HG03342 (cell line): ENCODE data around the gene SMIM8.

Source experiments
- ATAC-seq: cut with Tn5 transposase; IDR thresholded peaks from one replicate; pipeline ENCODE4 v1.9.1; 2021; ENCODE audit warnings: mild to moderate bottlenecking, moderate library complexity; ENCODE audit not compliant: unreplicated experiment

SMIM8 gene

DNA sequence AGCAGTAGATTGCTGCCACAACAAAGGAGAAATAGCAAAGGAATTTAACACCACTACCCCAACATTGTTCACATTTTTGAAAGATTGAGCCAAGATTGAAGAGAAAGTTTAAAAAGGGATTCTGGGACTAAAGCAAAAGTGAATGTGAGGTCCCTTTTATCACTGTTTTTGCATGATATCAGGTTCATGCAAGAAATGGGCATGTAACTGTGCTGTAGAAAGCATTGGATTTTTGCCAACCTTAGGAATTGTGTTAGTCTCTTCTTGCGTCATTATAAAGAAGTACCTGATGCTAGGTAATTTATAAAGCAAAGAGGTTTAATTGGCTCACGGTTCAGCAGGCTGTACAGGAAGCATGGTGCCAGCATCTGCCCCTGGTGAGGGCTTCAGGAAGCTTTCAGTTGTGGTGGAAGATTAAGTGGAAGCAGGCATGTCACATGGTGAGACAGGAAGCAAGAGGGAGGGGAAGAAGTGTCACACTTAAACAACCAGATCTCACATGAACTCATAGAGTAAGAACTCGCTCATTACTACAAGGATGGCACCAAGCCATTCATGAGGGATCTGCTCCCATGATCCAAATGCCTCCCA is 11.3 kb downstream of the SMIM8 start:
- no peak for ATAC-seq

- ATAC-seq: no peak
These were observed 12.3 kb downstream of the SMIM8 start for GRCh38 chr6:87334683-87335082.

DNA sequence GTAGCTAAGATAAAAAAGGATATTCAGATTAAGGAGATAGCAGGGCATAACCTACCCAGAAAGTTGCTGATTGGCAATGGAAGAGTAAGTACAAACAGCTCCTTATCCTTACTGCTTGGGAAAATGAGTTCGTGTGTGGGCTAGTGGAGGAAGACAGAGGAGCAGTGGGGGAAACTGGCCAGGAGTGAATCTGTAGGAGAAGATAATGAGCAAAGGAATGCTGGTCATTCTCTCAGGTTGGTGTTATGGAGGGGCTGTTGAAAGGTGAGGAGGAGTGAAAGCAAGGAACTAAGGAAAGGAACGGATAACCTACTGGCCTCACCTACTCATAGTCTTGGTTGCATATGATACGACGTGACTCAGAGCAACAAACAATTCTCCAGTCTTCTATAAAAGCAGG is 14.0 kb downstream of the SMIM8 start:
- no peak for ATAC-seq

DNA sequence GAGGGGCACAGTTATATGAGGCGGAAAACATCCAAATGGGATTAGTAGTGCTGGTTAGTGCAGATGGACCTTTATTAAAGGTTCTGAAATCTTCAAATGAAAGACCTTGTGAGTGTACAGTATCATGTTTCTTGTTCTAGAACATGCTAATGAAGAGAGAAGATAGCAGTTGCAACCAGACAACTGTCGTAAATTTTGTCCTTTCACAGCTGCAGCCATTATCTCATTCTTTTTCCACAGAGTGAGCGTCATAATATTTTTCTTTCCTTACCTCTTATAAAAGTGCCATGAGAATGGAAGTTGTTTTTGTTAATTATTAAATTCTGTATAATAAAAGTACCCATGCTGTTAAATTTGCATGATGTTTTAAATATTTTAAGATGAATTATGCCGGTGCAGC is 17.8 kb downstream of the SMIM8 start:
- no peak for ATAC-seq

- ATAC-seq: no peak
These were observed 18.8 kb downstream of the SMIM8 start for GRCh38 chr6:87341158-87341557.

DNA sequence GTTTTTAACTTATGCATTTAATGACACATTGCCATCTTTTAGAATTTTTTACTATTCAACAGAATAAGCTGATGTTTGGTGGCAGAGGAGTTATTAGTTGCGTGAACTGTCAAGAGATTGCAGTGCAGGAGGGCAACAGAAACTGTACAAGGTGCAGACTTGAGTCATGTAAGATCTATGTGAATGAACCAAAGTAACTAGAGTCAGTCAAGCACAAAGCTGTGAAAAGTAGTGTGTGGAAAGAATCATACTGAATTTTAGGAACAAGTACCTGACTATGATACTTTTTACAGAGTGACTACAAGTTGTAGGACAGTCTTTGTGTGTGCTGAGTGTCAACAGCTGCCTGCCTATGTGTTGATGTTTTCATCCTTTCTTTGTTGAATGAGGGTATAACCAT is 19.5 kb downstream of the SMIM8 start:
- peak; percentile 96 for ATAC-seq

GRCh38 chr6:87342829-87343228 is 20.4 kb downstream of the SMIM8 start:
- no peak for ATAC-seq

DNA sequence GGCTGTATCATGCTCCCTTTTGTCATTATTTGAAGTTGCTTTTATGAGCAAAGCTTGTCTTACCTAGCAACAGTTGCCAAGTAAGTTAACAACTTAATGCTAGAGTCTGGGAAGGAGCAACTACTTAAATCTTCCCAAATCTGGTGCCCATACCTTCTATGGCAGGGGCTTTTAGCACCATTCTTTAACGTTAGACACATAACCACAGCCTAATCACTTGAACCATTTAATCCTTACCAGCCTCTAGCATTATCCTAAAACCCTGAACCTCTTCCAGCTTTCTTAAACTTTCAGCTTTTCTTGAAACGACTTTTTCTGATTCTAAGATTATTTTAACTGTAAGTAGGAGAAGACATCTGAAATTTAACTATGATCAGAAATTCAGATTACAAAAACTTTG is 22.3 kb downstream of the SMIM8 start, which contains the start of gene C6orf163:
Gene C6orf163, plus strand, starts transcription at position 83 of the 400 bp plus-strand sequence. Its CDS starts 287 bp downstream, at position 370.
- no peak for ATAC-seq

DNA sequence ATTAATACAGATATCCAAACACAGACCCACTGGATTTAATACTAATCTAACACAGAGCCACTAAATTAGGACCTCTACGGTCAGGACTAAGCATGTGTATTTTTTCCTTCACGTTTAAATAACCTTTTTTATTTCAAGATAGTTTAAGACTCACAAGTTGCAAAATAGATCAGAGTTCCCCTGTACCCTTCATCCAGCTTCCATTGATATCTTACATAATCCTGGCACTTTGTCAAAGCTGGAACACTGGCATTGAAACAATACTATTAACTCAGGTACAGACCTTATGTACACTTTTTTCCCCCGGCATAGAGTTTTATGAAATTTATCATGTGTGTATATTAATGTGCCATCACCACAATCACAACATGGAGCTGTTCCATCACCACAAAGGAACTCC is 24.3 kb downstream of the SMIM8 start:
- no peak for ATAC-seq

GRCh38 chr6:87349896-87350295 is 27.5 kb downstream of the SMIM8 start:
- no peak for ATAC-seq

GRCh38 chr6:87350516-87350915 is 28.1 kb downstream of the SMIM8 start:
- no peak for ATAC-seq

- no peak for ATAC-seq
These were observed 29.2 kb downstream of the SMIM8 start for GRCh38 chr6:87351583-87351982.

- no peak for ATAC-seq
These were observed 33.8 kb downstream of the SMIM8 start for GRCh38 chr6:87356181-87356580.

DNA sequence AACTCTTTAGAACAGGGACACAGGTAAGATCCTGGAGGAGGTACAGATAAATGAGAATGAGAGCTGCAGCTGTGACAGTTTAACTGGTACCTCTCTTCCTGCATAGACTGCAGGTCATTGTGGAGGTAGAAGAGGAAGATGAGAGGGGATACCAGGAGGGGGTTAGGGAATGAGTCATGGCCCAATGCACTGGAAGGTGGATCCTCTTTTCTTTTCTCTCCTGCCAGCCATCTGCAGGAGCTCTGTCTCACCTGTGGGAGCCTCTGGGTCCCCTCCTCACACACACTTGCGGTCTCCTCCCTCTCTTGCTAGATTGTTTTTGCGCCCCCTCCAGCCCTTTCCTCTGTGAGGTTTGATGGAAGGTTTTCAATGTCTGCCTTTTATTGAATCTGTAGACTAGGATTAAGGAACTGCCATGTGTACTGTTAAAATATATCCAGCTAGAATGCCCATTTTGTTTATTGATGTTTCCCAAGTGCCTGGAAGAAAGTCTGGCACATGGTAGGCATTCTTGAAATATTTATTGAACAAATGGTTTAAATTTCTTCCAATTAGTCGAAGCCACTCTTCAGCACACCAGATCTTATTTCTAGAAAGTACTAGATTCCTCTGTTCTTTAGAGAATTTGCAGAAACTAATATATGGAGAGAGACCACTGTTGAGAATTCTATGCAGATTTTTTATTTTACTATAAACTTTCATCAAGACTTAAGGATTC is 35.2 kb downstream of the SMIM8 start:
- no peak for ATAC-seq

DNA sequence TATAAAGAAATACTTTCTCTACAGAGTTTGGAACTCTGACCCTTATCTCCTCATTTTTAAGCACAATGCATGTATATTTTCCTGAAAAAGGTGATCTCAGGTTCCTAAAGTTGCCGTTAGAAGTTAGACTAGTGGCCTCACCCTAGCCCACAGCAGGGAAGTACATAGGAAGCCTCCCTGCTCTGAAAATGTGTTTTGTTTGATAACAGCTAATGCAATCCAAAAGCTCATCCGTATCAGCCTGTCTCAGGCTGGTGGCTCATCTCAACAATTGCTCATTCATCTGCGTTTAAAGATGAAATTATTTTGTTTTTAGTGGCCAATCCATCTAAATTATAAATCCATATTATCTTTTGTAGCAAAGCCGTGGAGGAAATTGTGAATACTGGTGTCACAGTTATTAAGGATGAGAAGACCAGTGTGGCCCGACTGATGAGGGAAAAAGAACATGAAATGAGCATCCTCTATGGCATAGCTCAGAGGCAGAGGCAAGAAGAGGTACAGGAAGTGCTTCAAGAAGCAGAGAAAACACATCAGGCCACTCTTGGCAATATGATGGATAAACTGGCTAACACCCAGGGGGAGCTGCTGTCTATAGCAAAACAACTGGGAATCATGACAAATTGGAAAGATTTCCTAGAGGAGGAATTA is 42.3 kb downstream of the SMIM8 start:
- no peak for ATAC-seq

GRCh38 chr6:87366072-87366827 is 43.9 kb downstream of the SMIM8 start:
- no peak for ATAC-seq

DNA sequence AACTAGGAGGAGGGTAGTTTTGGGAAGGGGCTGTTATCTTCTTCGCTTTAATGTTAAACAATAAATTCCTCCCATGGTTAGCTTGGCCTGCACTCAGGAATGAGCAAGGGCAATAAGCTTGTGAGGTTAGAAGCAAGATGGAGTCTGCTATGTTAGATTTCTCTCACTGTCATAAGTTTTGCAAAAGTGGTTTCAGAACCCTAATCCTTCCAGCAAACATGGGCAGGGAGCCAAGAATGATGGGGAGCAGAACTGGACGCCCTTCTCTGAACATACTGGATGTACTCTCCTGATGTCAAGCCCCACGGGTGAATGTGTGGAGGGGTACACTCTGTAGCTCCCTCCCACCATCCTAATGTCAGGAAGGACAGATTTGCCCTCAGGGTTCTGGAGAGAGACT is 44.5 kb downstream of the SMIM8 start:
- no peak for ATAC-seq

- no peak for ATAC-seq
These were observed 51.0 kb downstream of the SMIM8 start for GRCh38 chr6:87373377-87373776.

DNA sequence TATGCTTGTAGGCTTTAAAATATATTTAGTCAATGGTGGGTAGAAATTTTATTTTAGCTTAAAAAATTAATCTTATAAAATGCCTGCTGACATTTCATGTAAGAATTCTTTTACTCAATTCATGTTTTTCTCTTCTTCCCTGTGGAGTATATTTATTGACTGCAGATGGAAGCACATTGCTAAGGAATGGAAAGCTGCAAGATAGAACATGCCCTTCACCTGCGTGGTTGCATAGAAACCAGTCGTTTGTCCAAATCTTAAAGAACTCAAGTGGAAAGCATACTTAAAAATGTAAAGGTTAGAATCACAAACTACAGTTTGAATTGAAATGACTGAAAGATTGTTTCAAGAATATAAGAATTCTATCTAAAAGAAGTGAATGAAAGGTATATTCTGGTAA is 52.9 kb downstream of the SMIM8 start:
- ATAC-seq: no peak

- no peak for ATAC-seq
These were observed 54.3 kb downstream of the SMIM8 start for GRCh38 chr6:87376643-87377042.

DNA sequence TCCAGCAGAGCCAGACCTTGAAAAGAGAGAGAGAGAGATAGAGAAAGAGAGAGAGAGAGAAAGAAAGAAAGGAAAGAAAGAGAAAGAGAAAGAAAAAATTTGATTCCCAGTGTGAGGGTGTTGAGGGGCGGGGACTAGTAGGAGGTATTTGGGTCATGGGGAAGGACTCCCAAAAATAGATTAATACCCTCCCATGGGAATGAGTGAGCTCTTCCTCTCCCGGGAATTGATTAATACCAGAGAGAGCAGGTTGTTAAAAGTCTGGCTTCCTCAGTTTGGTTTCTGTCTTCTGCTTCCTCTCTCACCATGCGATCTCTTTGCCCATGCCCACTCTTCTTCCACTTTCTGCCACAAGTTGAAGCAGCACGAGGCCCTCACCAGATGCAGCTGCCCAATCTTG is 56.6 kb downstream of the SMIM8 start:
- ATAC-seq: no peak

- ATAC-seq: no peak
These were observed 60.5 kb downstream of the SMIM8 start for GRCh38 chr6:87382861-87383260.
